Upper lobe of left lung (tissue), 4 donors: Measurements from ENCODE around the gene MYF6.

Experiments
- EP300 ChIP-seq, 4 donors: sonication (generic); formaldehyde crosslinking; IDR thresholded peaks; one replicate each; pipeline ENCODE4 v1.5.1; 2017; ENCODE audit warnings: antibody characterized with exemption in 4 of 4, control low read depth in 2 of 4
- POLR2A ChIP-seq, 4 donors: fragments of 450-650 bp; IDR thresholded peaks; one replicate each; pipeline ENCODE4 v1.5.1; 2016 to 2017; ENCODE audit warnings: antibody characterized with exemption in 4 of 4, mild to moderate bottlenecking in 2 of 4
- POLR2AphosphoS5 ChIP-seq, 2 donors: sonication (generic); formaldehyde crosslinking; IDR thresholded peaks; one replicate each; pipeline ENCODE4 v1.5.1; 2017; ENCODE audit warnings: antibody characterized with exemption in 2 of 2
- TF ChIP-seq, protein P1 (sequence below), 6 experiments: fragments of 450-650 bp in 4 of 6; fragments of 200-600 bp in 2 of 6; sonication (generic) in 2 of 6; IDR thresholded peaks; one replicate each; pipeline ENCODE4 v1.5.1; 2016 to 2019; ENCODE audit warnings: antibody characterized with exemption in 6 of 6

DNA sequence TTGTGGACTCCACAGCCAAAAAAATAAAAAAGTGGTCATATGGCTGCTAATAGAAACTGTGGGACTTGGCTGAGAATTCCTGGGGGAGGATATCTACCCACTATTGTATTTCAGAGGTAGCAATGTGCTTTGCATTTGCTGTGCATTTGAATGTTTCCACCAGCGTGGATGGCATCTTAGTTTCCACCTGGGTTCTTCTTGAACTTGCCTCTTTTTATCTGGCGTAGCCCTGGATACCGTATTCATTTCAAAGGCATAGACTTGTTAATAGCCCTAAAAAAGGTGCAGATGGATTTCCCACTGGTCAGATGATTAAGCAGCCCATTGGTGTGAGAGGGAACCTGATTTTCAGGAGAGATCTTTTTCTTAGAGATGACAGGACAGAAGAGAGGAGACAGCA, 7.4 kb downstream of the MYF6 start:
- no peak for TF ChIP-seq EP300 (IDR thresholded peaks at IDR 0.05)
- TF ChIP-seq, protein P1, sequence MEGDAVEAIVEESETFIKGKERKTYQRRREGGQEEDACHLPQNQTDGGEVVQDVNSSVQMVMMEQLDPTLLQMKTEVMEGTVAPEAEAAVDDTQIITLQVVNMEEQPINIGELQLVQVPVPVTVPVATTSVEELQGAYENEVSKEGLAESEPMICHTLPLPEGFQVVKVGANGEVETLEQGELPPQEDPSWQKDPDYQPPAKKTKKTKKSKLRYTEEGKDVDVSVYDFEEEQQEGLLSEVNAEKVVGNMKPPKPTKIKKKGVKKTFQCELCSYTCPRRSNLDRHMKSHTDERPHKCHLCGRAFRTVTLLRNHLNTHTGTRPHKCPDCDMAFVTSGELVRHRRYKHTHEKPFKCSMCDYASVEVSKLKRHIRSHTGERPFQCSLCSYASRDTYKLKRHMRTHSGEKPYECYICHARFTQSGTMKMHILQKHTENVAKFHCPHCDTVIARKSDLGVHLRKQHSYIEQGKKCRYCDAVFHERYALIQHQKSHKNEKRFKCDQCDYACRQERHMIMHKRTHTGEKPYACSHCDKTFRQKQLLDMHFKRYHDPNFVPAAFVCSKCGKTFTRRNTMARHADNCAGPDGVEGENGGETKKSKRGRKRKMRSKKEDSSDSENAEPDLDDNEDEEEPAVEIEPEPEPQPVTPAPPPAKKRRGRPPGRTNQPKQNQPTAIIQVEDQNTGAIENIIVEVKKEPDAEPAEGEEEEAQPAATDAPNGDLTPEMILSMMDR (IDR thresholded peaks at IDR 0.05), result no peak
- no peak for TF ChIP-seq POLR2A (IDR thresholded peaks at IDR 0.05)
- no peak for TF ChIP-seq POLR2AphosphoS5 (IDR thresholded peaks at IDR 0.05)
